ENCODE results near the gene PKIG. TPM values are rescaled to one million over a fixed set of nuclear protein-coding genes. Genes with fewer than 3 reads are reported as not detected.

Gene PKIG
- total and polyA plus RNA-seq, 10 of the 15 experiments (the other 5 are each of a cell fraction or from before 2014, with no cell fraction given): 5.7 to 82.3 (median 39.7) TPM

- H4K20me1 ChIP-seq (ENCODE audit: control insufficient read depth, insufficient read depth): no peaks in the 10 kb centered on the region
- H3K36me3 ChIP-seq (ENCODE audit: control insufficient read depth in 2 of 2, insufficient read depth in 2 of 2, low read length in 1 of 2): peaks cover 4 to 19% of the 10 kb centered on the region in 2 experiments
- peaks cover 15% of the 10 kb centered on the region for H3K4me1 ChIP-seq (ENCODE audit: control insufficient read depth, insufficient read depth, low read length)
- no peak for DNase-seq (ENCODE audit: low read depth, low spot score)
- RAD21 ChIA-PET (ENCODE audit: unreplicated experiment): interaction anchor here (0.9 to 1.2 kb wide), 3 partner anchors 13 to 46 kb away, joined by 3 to 4 read pairs (median 3); no protein-coding TSS in a partner anchor
- H2AFZ ChIP-seq (ENCODE audit: control insufficient read depth, low read depth, low read length): no peak overlapping the region
- CTCF ChIA-PET: interaction anchor here (0.8 to 1.6 kb wide), 3 partner anchors 27 to 90 kb away, joined by 3 to 5 read pairs (median 3); no protein-coding TSS in a partner anchor
- POLR2A ChIA-PET: interaction anchor here (0.5 to 0.9 kb wide), 2 partner anchors 28 to 73 kb away, joined by 4 to 5 read pairs; no protein-coding TSS in a partner anchor
- no peaks in the 10 kb centered on the region for H3K27me3 ChIP-seq (replicated peaks in 1 of 2; ENCODE audit: control insufficient read depth in 2 of 2, insufficient read depth in 2 of 2, low read length in 1 of 2)
- no TSS peak for BruUV-seq (replicated peaks)
- 97% methylated on average over 5 of the region's 5 CpGs for WGBS (ENCODE audit: insufficient coverage, insufficient replicate concordance, low lambda C conversion rate, missing lambda C conversion rate)
- FAIRE-seq: no peak
- H3K4me3 ChIP-seq: no peak overlapping the region
- SMC1A ChIA-PET (ENCODE audit: uncharacterized antibody, unreplicated experiment): interaction anchor here (1.2 to 8.1 kb wide), 3 partner anchors 13 to 46 kb away, joined by 3 to 46 read pairs (median 6); no protein-coding TSS in a partner anchor
- H3K9me3 ChIP-seq (replicated peaks; ENCODE audit: control insufficient read depth, insufficient read depth, low read length): peaks cover 3% of the 10 kb centered on the region; the same call in 2 of the 3 replicates
- TF ChIP-seq FOXK2 (IDR thresholded peaks at IDR 0.05) (no peak), E2F8 (IDR thresholded peaks at IDR 0.05; ENCODE audit: low read depth, partially characterized antibody) (no peak), SMAD1 (IDR thresholded peaks at IDR 0.05; ENCODE audit: low read depth, partially characterized antibody) (no peak), CBX3 (IDR thresholded peaks at IDR 0.05; ENCODE audit: borderline replicate concordance, low read depth) (no peak), ZNF384 (IDR thresholded peaks at IDR 0.05; ENCODE audit: borderline replicate concordance, low read depth, low read length) (no peak), GATAD2B (conservative IDR thresholded peaks at IDR 0.05; ENCODE audit: low read depth) (no peak), HCFC1 (IDR thresholded peaks at IDR 0.05; ENCODE audit: low read length) (no peak), SP1 (IDR thresholded peaks at IDR 0.05; ENCODE audit: low read depth, low read length) (no peak), ASH2L (IDR thresholded peaks at IDR 0.05; ENCODE audit: borderline replicate concordance, low read depth) (no peak), CHD1 (IDR thresholded peaks at IDR 0.05; ENCODE audit: low read depth, low read length) (no peak), ZSCAN29 (IDR thresholded peaks at IDR 0.05) (no peak)
- no peak overlapping the region for H3K27ac ChIP-seq (ENCODE audit: control insufficient read depth, insufficient read depth)
- no peak overlapping the region for H3K9ac ChIP-seq (ENCODE audit: control insufficient read depth, insufficient read depth, low read length)
- peaks cover 13% of the 10 kb centered on the region for H3K79me2 ChIP-seq (ENCODE audit: control insufficient read depth, insufficient read depth, low read length)
- ATAC-seq: no peak
- no peak overlapping the region for H3K4me2 ChIP-seq (ENCODE audit: control insufficient read depth, insufficient read depth)
- in situ Hi-C loops (cut with MboI) (no loop called here), intact Hi-C loops (cut with micrococcal nuclease; ENCODE audit: unreplicated experiment) (no loop called here)
These were observed 54.7 kb downstream of the PKIG start for GRCh38 chr20:44637042-44637441.
